ENCODE results near the gene CPVL. TPM values are rescaled to one million over a fixed set of nuclear protein-coding genes. Genes with fewer than 3 reads are reported as not detected.

The CPVL gene
- total RNA-seq, 1 experiment from 2014 or later, result 26.9 TPM

GRCh38 chr7:29071203-29071874 is 75.0 kb downstream of the CPVL start:
- H2BK120ac ChIP-seq (ENCODE audit: low read depth, low read length, poor library complexity, severe bottlenecking), result no peak overlapping the region
- no peak overlapping the region for H2BK20ac ChIP-seq (ENCODE audit: low read depth, low read length, poor library complexity, severe bottlenecking)
- H3K4me3 Mint-ChIP-seq, result no peak overlapping the region
- H3K23ac ChIP-seq (ENCODE audit: insufficient read length, low read depth, low read length), result no peak overlapping the region
- no peak overlapping the region for H3K56ac ChIP-seq (ENCODE audit: insufficient read length, low read depth, low read length)
- no peaks in the 10 kb centered on the region for H3K79me2 ChIP-seq (ENCODE audit: insufficient read depth, low read length)
- no peak for TF ChIP-seq CTCF (conservative IDR thresholded peaks at IDR 0.05)
- H3K79me1 ChIP-seq (ENCODE audit: insufficient read depth, low read depth, low read length, poor library complexity, severe bottlenecking), result no peaks in the 10 kb centered on the region
- no peaks in the 10 kb centered on the region for H3K23me2 ChIP-seq (ENCODE audit: insufficient read length, low read depth, low read length, poor library complexity, severe bottlenecking)
- no CpG with 5 or more reads among the region's 5 CpGs for WGBS (ENCODE audit: extremely low coverage, insufficient read length, low lambda C conversion rate)
- no peak overlapping the region for H3K9ac ChIP-seq (ENCODE audit: extremely low read depth, insufficient read length, low read length)
- peaks cover 6% of the 10 kb centered on the region for H3K4me1 ChIP-seq (ENCODE audit: insufficient read depth, low read length)
- H2AFZ ChIP-seq (ENCODE audit: low read length), result no peak overlapping the region
- H3K27ac ChIP-seq (ENCODE audit: insufficient read length, low read depth, low read length), result no peak overlapping the region
- no peak for DNase-seq
- H3K36me3 Mint-ChIP-seq (ENCODE audit: insufficient read depth in 1 of 3, low read depth in 3 of 3), result peaks cover 0 to 2% (median 0%) of the 10 kb centered on the region in 3 experiments; a peak in 1 of 7 replicates
- no peak overlapping the region for H2BK5ac ChIP-seq (ENCODE audit: insufficient read length, low read length)
- H4K8ac ChIP-seq (replicated peaks; ENCODE audit: insufficient read length, low read depth, low read length), result no peak overlapping the region
- H3K4me2 ChIP-seq (ENCODE audit: insufficient read depth, insufficient read length, low read length), result no peak overlapping the region
- H2BK15ac ChIP-seq (ENCODE audit: low read depth, low read length), result no peak overlapping the region
- no peaks in the 10 kb centered on the region for H3K9me3 Mint-ChIP-seq
- H4K20me1 ChIP-seq (ENCODE audit: control insufficient read depth, insufficient read depth, insufficient read length), result no peaks in the 10 kb centered on the region
- no peak overlapping the region for H3T11ph ChIP-seq (ENCODE audit: low read length)
- peaks cover 21 to 27% of the 10 kb centered on the region in 2 experiments for H3K4me1 Mint-ChIP-seq
- H3K27me3 ChIP-seq (ENCODE audit: insufficient read depth, low read length), result no peaks in the 10 kb centered on the region
- no peak overlapping the region for H4K5ac ChIP-seq (ENCODE audit: insufficient read length, low read depth, low read length)
- no peak overlapping the region for H3K4ac ChIP-seq (ENCODE audit: low read depth, low read length)
- H3K9me3 ChIP-seq (ENCODE audit: control insufficient read depth, low read depth, low read length), result no peaks in the 10 kb centered on the region
- no peak overlapping the region for H3K14ac ChIP-seq (ENCODE audit: insufficient read depth, low read length)
- H3K27me3 Mint-ChIP-seq (ENCODE audit: low read depth), result no peaks in the 10 kb centered on the region
- no peak overlapping the region for H2AK5ac ChIP-seq (ENCODE audit: insufficient read length, low read length)
- no peak overlapping the region for H3K27ac Mint-ChIP-seq
- H2BK12ac ChIP-seq (ENCODE audit: insufficient read length, low read depth, low read length), result no peak overlapping the region
- H3K18ac ChIP-seq (ENCODE audit: insufficient read length, low read depth, low read length), result no peak overlapping the region
- no peak overlapping the region for H4K91ac ChIP-seq (ENCODE audit: insufficient read length, low read depth, low read length)

Data from H9 (cell line).